ENCODE measurements around the gene SMIM41.
"Not testable (repeated sequence)": the region's sequence is repeated elsewhere in the genome, so short reads cannot be mapped to it uniquely, and the experiment has no call there.

SMIM41 gene

DNA sequence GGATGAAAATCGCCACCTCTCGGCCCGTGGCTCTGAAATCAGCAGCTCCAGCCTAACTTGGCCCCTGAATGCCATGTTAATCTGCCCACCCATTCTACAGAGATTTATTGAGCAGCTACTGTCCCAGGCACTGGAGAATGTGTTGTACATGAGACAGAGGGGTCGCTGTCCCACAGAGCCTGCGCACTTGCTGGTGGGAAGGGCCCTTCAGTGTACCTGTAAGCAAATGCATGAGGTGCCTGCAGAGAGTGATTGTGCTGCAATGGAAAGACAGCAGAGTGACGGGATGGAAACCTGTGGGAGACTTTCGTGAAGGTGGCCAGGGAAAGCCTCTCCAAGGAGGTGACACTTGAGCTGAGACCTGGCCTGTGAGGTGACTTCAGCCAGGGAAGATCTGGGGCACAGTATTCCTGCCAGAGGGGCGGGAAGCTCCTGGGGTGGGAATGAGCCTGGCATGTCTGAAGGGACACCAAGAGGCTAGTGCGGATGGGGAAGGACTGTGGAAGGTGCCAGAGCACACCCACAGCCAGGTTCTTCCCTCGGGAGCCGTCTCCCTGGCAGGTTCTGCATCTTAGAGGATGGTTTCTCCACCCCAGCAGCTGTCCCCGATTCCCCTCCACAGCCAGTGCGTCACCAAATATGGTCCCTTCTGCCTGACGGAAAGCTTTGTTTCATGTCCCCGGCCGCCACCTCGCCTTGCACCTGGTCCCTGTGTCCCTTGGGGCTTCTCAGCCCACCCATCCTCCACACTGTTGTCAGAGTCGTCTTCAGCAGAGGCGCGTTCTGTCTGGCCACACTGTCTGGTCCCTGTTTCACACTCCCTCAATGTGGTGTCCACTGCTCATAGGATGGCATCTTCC, 8.7 kb downstream of the SMIM41 start:
- FAIRE-seq, result no peak

DNA sequence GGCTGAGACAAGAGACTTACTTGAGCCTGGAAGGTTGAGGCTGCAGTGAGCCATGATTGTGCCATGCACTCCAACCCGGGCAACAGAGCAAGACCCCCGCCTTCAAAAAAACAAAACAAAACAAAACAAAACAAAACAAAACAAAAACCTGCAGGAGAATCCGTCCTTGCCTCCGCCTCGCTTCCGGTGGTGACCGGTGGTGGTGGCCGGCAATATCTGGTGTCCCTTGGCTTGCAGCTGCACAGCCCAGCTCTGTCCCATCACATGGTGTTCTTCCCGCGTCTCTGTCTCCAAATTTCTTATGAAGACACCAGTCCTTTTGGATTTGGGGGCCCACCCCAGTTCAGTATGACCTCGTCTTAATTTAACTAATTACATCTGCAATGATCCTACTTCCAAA, 10.0 kb downstream of the SMIM41 start:
- no peak for FAIRE-seq

DNA sequence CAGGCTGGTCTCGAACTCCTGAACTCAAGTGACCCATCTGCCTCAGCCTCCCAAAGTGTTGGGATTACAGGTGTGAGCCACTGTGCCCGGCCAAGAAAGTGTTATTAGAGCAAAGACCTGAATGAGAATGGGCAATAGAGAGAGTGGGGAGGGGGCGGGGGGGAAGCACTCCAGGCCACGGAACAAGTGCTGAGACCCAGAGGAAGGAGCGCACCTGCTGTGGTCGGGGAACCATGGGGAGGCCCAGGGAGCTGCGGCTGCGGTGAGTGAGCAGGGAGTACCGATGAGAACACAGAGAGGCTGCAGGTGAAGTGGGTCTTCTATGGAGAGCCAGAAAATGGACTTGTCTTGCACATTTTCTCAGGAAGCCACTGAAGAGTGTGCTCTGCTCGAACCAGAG, 10.8 kb downstream of the SMIM41 start:
- FAIRE-seq, result no peak

DNA sequence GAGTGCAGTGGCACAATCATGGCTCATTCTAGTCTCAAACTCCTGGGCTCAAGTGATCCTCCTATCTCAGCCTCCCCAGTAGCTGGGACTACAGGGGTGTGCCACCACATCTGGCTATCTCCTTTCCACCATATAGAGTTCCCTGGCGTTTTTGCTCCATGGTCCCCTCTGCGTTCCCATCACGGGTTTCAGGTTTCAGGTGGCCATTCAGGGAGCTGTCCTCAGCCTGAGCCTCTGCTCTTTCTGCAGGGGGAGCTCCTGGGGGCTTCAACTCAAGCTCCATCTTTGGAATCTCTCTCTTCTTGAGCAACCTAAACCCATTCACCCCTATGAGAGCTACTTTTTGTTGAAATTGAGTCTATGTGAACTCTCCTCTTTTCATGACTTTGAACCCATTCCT, 11.6 kb downstream of the SMIM41 start:
- FAIRE-seq, result no peak

DNA sequence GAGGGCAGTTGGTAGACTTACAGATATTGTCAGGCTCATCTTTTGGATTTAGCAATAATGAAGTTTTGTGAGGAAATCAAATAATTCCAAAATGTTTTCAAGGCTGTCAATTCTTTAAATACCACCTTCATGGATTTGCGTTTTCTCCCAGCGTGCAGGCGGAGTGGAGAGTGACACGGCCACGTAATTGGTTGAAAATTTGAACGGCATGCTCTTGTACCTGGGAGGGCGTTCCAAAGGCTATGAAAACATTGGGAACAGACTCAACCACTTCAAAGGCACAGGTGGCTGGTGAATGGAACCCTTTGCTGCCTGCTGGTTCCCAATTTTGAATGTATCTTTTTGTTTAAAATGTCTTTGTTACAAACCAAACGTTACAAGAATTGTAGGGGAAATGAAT, 12.4 kb downstream of the SMIM41 start:
- FAIRE-seq, result no peak

DNA sequence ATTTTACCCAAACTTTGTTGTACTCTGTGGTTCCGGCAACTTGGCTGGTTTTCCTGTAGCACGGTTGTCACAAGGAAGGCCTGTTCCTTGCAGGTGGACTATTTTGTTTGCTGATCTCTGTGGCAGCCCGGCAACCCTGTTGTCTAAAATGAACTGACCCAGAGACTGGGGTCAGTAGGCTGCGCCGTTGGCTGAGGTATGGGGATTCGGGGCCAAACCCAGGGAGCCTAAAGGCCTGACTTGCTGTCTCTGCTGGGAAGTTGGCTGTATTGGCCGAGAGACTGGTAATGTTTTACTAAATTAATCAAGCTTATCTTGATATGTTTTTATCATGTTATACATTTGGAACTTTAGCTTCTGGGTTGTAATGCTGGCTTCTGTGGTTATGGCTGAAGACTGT, 13.8 kb downstream of the SMIM41 start:
- FAIRE-seq, result peak; percentile 85

DNA sequence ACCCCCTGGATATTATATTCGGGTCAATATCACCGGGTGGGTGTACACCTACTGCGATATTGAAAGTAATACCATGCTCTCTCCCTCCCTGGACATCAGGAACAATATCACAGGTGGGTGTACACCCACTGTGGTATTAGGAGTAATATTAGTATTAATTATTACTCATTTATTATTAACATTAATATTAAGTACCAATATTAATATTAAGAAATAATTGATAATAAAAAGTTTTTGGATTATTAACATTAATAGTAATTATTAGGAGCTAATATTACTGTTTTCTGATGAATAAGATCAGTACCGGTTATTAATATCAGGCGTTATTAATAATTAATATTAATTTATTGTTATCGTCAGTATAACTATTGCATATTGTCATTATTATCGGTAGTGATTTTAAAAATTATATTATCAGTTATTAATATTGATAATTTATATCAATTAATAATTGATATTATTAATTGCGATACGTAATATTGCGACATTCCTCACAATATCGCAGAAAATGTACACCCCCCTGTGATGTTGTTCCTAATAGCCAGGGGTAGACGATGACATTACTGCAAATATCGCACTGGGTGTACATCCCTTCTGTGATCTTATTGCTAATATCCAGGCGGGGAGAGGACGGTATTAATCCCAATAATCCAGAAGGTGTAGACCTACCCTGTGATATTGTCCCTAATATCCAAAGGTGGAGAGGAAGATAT, 17.0 kb downstream of the SMIM41 start:
- FAIRE-seq, result no peak

DNA sequence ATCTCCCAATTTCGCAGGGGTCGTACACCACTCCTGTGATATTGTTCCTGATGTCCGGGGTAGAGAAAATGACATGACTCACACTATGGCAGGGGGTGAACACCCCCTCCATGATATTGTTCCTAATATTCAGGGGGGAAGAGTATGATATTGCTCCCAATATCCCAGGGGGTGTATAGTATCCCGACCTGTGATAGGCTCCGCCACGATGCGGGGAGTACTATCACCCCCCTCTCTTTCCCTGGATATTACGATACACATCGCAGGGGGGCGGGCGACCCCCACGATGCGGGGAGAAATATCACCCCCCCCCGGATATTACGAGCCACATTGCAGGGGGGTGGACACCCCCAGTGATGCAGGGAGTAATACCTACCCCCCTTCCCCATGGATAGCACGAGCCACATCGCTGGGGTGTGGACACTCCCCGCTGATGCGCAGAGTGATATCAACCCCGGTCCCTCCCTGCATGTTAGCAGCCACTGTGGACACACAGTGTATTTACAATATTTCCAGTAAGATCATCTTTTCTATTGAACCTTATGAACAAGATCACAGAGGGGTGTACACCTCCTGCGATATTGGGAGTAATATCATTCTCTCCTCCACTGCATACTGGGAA, 17.7 kb downstream of the SMIM41 start:
- FAIRE-seq, result no peak

DNA sequence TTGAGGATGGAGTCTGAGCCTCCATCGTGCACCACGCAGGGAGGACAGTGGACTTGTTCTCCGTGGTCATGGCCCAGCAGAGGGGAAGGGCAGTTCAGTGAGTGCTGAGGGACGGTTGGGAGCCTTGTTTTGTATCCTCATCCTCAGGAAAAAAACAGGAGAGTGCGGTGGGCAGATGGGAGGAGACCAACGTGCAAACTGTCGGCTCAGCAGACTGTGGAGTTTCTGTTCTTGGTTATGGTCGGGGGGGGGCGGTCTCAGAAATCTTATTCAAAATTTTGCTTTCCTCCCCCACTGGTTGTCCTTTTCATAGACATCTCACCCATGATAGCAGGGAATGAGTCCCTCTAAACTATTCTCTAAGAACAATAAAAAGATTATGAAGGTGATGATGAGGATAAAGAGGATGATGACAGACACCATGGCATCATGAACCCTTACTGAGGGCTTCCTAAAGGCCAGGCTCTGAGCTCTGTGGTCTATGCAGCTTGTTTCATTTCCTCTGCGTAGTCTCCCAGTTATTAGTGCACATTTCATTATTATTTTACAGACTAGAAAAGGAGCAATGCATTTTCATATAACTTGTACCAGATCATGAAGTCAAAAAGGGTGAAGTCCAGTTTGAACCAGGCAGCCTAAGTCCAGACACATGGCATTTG, 25.1 kb downstream of the SMIM41 start:
- FAIRE-seq, result not testable (repeated sequence)

DNA sequence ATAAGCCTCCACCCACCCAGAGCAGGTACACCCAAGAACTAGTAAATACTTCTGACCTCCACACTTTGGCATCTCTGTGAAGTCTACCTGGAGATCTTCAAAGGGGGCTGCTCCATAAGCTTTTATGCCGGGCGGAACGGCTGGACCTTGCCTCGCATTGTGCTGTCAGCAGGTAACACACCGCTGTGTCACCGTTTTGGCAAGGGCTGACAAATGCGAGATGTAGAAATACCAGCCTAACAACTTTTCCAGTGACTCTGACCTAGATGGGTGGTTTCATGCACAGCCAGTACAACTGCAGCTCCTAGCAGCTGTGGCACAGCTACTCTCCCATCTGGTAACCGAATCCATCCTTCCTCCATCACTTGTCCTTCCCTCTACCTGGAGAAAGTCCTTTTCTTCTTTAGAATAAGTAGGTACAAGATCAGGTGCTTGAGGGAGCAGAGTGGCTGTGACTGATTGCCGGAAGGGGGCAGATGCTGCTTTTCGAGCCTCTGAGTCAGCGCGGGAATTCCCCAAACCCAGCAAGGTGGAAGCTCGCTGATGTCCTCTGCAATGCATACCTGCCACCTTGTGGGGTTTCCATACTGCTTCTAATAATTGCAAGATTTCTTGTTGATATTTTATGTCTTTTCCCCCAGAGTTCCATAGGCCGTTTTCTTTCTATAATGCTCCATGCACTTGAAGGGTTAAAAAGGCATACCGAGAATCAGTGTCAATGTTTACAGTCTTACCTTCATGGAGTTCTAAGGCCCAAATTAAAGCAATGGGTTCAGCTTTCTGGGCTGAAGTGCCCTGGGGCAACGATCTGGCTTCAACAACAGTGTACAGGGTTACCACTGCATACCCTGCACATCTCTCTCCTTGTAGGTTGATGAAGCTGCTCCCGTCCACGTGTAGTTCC, 37.0 kb downstream of the SMIM41 start:
- FAIRE-seq, result not testable (repeated sequence)

DNA sequence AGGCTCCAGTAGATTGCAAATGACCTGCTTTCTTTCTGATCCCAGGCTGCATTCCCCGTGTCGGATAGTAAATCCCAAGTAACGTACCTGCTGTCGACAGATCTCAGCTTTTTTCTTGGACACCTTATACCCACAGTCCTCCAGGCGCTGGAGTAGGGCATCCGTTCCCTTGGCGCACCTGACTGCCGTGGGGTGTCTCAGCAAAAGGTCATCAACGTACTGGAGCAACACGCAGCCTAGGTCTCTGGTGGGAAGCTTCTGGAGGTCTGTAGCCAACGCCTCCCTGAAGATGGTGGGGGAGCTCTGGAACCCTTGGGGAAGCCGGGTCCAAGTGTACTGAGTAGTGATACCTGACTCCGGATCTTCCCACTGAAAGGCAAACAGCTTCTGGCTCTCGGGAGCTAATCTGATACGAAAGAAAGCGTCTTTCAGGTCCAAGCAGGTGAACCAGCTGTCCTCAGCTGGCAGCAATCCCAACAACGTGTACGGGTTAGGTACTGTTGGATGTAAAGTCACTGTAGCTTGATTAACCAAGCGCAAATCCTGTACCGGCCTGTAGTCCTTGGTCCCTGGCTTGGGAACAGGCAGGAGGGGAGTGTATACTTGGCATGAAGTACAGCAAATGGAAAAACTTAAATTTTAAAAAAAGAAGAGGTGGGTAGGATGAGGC, 38.4 kb downstream of the SMIM41 start:
- FAIRE-seq, result not testable (repeated sequence)

DNA sequence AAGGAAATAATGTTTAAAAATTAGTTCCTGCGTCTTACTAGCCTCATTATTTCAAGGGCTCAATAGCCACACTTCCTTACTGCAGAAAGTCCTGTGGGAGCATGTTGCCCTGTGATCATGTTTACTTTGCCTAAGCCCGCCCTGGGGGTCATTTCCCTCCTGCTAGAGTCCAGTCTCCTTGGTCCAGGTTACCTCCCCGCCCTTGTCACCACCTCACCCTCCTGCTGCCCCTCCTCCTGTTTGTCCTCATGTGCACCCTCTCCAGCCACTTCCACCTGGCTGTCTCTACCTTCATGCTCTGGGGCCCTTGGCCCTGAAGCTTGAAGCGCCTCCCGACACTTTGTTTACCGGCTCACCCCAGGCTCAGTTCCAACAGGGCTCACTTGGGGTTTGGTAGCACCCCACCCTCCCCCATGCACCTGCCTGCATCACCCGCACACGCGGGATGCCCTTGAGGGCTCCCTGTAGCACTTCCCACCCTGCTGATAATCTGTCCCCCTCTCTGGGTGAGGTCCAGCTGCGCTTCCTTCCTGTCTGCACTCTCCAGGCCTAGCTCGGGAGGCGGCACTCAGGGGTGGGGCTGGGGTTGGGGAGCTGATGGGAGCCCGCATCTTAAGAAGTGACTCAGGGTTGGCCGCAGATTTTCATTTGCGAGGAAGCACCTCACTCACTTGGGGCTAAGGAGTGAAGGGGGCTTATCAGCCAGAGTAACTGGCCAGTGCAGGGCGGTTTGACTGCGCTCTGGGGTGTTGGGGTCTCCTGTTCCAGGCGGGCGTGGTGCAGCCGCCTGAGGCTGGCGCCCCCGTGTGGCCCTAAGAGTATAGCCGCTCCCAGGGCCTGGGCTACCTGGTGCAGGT, 40.1 kb downstream of the SMIM41 start:
- no peak for FAIRE-seq

DNA sequence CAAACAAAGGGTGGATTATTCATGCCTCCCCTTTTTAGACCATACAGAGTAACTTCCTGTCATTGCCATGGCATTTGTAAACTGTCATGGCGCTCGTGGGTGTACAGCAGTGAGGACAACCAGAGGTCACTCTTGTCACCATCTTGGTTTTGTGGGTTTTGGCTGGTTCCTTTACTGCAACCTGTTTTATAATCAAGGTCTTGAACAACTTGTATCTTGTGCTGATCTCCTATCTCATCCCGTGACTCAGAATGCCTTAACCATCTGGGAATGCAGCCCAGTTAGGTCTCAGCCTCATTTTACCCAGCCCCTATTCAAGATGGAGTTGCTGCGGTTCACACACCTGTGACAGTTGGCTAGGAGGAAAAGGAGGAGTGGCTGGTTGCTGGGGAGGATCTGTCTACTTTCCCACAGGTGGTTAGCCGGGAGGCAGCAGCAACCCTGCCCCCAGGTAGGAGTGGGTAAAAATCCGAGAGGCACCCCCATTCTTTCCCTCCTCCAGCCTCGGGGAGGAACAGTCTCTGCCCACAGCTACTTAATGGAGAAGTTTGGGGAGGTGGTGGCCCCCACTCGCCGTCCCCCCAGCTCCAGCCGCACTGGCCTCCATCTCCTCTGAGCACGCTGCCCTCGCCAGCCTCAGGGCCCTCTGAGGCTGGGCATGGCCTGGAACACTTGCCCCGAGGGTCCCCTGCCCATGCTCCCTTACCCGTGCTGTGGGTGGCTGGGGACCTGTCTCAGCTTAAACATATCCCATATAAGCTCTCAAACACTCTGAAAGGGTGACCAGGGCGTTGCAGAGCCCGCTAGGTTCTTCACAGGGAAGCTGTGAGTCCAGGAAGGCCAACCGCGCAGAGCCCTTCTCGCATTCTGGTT, 41.7 kb downstream of the SMIM41 start:
- FAIRE-seq, result no peak

DNA sequence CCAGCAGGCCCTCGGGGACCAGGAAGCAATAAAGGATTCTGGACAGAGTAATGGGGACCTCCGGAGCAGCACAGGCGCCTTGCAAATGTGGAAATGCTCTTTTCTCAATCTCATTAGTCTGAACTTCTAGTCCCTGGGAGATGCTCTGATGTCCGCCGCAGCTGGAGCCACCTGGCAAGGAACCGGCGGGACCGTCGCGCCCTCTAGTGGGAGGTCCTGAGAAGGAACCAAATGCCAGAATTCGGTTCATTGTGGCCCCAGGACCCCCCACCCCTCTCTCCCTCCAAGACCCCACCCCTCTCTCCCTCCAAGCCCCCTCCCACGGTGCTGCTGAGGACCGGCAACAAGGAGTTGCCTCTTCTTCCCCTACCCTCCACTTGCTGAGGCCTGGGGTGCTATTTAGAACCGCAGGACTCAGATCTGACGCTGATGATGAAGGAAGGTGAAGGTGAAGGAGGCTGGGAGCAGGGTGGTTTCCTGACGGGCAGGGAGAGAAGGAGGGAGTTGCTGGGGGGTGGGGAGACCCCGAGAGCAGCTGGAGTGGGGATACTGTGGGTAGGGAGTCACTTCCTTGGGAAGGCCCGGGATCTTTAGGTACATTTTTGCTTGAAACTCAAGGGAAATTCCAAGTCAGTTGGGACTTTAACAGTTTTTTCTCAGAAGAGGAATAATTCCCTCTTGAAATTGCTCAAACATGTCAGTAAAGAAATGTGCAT, 42.5 kb downstream of the SMIM41 start:
- no peak for FAIRE-seq

DNA sequence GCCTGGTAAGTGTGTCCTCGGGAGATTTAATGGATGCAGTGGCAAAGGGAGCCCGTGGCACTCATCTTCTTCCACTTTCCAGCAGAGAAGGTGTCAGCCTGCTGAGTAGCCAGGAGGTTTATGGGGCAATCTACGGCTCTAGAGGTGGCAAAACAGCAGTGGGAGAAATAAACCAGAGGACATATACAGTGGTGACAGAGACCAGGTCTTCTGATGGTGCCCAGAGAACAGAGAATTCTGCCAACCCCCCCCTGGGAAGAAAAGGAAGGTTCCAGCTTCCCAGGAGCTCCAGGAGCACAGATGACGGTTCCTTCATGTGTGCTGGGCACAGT, 43.0 kb downstream of the SMIM41 start:
- FAIRE-seq, result no peak

DNA sequence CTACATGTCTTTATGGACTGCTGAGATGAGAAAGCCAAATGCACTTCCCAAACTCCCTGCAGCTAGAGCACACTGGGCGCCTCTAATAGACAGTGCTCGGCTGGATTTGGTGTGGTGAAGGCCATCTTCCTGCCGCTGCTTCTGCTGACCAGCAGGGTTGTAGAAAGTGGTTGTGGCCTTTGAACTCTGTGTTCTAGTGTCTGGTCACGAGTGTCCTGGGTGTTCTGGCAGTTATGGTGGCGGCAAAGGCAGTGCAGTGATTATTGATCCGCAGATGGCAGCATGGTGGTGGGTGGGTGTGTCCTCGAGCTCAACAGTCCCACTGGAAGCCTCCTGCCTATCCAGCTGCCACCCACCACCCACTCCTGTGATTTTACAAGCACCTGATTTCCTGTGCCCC, 43.4 kb downstream of the SMIM41 start:
- no peak for FAIRE-seq

DNA sequence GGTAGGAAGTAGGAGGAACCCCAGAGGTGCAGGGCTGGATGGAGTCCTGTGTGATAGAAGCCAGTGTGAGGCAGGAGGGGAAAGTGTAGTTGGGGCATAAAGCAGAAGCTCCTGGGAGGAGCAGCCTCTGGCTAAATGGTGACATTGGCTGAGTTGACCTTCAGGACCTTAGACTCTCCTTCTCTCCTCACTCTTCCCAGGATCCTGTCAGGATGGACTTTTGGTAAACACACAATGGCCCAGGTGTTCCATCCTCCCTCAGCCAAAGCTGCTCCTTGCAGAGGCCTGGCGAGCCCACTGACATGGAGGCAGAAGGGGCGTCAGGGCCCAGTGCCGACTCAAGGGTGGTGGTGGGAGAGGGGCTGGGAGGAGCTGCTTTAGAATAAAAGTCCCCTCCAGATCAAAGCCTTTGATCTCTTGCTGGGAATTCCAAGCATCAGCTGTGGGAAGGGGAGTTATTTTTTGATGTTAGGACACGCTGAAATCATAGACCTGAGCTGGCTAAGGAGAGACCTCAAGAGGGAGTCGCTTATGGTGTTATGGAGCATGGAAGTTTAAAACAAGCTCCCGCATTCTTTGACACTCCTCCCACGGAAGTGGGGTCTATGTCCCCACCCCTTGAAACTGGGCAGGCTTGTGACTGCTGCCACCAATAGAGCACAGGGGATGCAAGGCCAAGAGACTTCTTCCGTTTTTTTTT, 44.1 kb downstream of the SMIM41 start:
- FAIRE-seq, result no peak

DNA sequence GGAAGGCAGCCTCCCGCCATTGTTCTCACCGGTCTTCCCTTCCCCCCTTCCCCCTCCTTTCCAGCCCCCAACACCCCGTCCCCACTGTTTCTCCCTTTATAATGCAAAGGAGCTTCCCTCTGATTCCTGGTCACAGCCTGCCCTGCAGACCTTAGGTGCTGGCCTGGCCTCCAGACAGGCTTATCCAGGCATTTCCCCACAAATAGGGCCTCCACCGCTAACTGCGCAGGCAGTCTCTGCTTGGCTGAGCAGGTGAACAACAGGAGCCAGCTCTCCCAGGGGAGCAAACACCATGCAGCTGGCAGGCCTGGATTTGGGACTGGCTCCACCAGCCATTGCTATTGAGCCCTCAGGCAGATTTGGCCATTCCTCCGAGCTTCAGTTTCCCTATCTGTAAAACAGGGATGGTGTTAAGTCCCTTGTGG, 46.0 kb downstream of the SMIM41 start:
- FAIRE-seq, result no peak

All from islet of Langerhans (tissue), 1 donor.